Measurements from ENCODE around the gene GTSE1.

GTSE1 gene

DNA sequence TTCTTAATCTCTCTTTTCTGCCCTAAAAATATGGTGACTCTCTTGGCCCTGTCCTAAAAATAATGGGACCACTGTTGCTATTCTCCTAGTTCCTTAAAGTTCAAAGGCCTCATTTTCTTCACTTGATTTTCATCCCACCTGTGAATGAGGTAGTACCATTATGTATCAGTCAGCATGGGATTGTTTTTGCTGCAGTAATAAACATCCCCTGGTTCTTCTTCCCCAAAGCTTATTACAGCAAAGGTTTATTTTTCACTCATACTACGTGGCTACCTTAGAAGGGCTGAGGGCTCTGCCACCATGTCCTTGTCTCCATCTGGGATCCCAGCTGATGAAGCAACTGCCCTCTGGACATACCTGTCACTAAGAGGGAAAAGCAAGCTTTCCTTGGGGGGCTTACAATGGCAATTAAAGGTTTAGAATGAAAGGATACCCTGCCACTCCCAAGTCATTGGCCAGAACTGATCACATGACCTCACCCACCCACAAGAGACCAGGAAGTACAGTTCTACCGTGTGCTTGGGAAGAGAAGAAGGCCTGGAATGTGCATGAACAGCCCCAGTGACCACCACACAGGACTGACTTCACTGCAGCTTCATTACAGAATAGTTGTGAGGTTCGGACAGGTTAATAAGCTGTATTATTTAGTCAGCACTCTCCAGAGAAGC, 21.1 kb upstream of the GTSE1 start:
- DNase-seq: no peak

DNA sequence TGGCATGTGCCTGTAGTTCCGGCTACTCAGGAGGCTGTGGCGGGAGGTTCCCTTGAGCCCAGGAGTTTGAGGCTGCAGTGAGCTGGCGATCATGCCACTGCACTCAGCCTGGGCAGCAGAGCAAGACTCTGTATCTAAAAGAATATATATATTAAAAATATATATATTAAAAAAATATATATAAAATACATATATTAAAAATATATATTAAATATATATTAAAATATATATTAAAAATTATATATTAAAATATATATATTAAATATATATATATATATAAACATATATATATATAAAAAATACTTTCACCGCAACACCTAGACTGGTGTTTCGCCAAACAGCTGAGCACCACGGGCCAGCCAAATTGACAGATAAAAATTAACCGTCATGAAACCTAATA, 20.1 kb upstream of the GTSE1 start:
- DNase-seq: no peak

DNA sequence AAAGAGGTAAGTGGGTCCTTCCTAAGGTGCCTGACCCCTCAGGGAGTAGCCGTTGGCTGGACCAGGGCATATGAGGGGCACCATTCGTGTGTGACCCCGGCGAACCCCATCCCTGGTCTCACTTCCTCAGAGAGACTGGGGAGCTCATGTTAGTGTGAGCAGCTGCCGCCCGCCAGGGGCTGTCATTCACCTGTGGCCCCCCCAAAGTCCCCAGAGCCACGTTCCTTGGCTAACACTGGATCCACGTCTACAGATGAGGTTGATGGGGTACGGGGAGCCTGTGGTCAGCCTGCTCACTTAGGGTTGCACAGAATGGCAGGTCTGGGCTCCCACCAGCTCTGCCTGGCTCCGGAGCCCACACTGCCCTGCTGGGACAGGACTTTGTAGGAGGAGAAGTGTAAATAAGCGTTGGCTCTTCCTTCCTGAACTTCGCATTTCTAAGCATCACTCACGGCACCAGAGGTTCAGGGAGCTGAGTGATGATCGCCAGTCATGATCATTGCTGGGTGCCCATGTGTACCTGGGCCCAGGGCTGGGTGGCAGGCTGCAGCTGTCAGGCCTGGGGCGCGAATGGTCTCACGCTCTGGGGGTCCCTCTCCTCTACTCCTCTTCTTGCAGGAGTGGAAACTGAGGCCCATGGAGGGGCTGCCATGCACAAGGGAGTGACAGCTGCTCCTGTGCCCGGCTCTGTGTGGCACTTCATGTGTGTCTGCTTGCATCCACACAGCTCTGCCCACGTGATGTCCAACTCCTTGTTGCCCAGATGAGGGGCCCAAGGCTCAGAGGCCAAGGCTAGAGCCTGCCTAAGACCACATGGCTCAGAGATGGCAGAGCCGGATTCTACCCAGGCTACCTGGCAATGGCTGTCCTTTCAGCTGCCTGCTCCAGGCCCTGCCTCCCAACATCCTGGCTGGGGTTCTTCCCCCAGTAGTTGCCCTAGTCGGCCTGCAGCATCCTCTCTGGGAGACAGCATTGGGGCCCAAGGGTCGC, 17.7 kb upstream of the GTSE1 start:
- no peak for DNase-seq

DNA sequence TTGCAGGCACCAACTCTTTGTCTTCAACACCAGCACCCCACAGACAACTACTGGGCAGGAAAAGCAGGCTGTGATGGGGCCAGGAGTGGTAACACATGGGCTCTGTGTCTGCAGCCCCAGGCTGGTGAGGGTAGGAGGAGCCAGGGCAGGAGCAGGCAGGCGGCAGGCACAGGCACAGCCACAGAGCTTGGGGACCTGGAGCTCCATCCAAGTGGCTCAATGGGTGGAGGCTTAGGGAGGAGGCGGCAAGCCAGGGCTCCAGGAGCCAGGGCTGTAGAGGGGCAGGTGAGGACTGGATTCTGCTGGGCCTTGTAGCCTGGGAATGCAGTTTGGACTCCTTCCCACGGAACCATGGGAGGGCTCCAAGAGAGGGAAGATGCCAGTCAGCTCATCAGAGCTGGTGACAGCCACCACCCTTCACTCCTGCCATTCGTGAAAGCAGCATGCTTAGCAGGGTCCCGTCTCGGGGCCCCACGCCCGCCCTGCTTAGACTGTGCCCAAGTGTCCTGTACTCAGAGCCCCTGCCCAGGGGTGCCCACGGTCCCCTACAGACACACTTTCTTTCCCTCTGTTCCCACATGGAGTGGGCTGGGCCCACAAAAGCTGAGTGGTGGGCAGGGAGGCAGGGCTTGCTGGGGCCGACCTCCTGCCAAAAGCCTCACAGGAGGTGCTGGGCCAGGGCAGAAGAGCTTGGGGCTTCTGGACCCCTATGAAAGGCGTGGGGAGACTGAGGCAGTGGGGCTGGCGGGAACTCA, 16.4 kb upstream of the GTSE1 start:
- DNase-seq: no peak

DNA sequence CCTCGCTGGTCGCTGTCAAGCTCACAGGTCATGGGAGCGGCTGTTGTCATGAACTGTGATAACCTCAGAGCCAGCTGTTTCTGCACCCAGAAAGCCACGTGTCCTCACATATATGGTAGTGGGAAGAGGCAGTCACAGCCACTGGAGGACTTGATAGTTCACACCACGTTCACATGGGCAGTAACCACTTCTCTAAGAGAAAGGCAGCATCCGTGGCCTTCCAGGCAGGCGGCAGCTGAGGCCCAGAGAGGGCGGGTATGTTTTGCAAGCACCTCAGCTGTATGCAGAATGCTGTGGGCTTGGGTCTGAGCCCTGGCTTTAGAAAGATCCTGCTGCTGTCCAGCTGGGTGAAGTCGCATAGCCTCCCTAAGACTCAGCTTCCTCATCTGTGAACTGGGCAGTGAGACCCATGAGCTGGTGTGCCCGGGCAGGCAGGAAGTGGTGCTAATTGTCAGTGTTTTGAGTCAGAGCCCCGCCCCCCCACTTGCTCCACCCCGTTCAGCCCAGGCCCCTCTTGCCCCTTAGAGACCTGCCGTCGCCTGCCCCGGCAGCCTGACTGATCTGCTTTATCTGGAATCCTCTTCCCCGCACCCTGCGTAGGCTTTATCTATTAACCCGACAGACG, 15.6 kb upstream of the GTSE1 start:
- no peak for DNase-seq

DNA sequence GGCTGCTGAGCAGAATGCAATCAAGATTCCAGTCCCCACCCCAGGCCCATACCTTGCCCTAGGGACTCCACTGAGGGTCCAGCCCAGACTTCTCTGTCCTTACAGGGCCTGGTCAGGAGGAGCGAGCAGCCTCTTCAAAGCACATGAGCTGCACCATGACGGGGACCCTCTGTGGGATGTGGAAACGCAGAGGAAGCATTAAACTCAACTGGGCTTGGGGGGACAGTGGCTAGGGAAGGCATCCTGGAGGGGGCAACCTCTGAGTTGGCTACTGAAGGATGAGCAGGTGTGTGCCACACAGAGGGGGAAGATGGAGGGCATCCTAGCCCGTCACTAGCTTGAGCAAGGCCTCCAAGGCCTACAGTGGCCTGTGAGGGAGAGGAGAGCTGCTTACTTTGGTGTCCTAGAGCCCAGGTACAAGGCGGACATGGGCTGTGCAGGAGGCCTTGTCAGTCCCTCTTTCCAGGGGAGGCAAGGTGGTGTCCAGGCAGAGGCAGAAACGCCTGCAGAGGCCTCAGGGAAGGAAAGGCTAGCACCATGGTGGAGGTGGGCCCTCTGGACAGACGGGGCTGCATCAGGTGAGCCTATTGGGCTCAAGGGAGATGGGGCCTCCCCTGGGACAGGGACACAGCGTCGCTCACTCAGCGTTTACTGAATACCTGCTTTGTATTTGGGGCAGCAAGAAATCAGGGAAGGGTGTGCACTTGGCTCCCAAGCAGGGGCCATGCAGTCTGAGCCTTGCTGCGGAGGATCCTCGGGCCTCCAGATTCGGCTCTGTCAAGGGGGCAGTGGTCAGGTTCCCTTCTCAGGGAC, 14.6 kb upstream of the GTSE1 start:
- no peak for DNase-seq

DNA sequence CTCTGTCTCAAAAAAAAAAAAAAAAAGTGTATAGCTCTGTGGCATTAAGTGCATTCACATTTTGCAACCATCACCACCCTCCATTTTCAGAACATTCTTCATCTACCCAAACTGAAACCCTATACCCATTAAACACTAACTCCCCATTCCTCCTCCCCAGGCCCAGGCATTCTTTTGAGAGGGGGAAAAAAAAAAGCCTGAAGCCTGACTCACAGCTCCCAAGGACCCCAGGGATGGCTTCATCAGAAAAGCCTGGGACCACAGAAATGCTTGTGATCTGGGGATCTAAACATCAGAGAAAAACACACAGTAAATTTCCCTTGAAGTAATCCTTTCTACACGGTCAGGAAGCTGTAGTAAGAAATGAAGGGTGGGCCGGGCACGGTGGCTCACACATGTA, 10.7 kb upstream of the GTSE1 start:
- DNase-seq: no peak

DNA sequence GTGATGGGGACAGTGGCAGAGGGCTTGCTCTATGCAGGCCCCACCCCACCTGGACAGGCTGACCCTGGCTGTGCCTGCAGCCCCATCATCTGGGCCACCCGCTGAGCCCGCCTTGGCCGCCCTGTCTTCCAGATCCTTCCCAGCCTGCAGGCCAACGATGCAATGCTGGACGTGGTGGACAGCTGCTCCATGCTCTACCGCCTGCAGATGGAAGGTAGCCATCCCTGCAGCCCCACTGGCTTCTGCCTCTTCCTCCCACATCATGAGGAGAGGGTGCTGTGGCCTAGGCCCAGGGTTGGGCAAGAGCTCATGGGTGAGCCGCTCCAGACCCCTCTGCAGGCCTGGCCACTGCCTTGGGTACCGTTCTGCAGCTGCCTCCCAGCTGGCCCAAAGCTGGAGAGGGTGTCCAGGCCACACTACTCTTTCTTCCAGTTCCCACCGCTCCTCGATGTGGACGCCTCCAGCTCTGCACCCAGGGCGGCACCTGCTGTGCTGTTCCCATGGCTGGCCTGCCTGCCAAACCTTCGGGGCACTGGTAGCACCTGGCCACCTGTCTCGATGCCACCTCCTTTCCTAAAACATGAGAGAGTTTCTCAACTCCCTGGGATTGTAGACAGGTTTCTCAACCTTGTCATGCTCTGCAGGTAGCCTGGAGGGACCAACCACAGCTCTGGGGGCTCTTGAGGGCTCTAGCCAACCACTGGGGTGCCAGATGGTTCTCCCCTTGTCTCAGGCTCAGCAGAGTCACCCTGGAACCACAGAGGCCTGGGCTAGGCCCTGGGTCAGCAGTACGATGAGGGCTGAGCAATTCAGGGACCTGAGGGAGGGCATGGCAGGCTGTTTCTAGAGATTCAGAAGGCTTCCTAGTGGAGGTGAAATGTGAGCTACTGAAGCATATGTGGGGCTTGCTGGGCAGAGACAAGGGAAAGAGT, 9.5 kb upstream of the GTSE1 start:
- DNase-seq: no peak

DNA sequence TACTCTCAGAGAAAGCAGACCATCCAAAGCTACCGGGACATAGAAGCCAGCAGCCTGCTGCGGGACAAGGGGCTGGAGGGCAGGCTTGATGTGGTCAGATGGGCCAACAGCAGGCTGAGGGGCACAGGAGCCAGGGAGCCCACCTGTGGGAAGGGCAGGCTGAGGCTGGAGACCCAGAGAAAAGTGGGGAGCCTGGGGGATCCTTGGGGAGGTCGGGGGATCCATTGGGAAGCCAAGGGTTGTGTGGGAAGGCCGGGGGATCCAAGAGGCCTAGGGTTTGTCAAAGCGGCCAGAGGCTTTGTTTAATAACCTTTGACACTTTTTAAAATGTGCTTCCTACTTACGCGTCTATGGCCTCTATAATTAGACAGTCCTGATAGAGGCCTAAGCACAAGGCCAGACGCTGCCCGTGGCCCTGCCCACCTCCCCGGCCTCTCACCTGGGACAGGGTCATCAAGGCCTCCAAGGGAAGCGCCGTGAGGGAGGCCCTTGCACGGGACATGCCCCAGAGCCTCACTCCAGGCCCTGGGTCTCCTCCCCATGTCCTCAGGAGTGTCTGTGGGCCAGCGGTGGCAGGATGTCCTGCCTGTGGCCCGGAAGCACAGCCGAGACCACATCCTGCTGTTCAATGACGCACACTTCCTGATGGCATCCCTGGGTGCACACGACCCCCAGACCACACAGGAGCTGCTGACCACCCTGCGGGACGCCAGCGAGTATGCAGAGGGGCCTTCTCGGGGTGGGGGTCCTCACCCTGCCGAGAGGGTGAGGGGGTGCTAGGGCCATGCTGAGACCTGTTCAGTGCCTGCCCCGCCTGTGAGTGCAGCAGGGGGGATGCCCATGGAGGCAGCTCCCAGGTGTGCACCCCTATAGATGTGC, 8.6 kb upstream of the GTSE1 start:
- DNase-seq: no peak

DNA sequence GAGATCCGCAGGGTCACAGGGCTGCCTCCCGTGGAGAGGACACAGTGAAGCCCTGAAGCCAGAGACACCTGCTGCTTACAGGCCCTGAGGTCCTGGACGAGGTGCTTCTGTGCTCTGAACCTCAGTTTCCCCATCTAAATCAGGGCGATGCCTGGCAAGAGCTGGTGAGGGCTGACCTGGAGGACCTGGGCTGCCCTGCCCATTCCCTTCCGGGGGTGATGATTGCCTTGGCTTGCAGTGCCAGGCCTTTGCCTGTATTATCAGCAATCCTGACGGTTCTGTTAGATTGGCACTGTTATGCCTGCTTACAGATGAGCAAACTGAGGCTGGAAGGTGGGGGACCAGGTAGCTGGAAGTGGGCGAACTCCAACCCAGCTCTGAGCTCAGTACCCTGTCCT, 7.8 kb upstream of the GTSE1 start:
- DNase-seq: no peak

DNA sequence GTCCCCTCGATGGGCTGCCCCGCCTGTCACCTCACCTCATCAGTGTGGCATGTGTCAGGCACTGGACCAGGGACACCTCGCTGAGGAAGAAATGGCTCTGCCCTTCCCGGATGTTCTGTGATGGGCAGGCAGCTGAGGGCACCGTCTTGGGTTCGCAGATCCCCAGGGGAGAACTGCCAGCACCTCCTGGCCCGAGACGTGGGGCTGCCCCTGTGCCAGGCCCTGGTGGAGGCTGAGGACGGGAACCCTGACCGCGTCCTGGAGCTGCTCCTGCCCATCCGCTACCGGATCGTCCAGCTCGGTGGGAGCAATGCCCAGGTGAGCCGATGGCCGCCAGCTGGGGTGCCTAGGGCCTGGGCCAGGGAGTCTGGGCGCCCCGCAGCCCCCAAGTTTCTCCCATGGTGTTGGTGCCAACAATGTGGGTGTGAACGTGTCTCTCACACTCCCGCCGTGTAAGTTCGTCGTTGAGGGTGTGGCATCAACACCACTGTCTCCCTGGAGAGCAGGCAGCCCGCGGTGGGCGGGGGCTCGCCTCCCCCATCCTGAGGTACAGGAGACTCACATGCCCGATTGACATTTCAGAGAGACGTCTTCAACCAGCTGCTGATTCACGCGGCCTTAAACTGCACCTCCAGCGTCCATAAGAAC, 7.3 kb upstream of the GTSE1 start:
- no peak for DNase-seq

DNA sequence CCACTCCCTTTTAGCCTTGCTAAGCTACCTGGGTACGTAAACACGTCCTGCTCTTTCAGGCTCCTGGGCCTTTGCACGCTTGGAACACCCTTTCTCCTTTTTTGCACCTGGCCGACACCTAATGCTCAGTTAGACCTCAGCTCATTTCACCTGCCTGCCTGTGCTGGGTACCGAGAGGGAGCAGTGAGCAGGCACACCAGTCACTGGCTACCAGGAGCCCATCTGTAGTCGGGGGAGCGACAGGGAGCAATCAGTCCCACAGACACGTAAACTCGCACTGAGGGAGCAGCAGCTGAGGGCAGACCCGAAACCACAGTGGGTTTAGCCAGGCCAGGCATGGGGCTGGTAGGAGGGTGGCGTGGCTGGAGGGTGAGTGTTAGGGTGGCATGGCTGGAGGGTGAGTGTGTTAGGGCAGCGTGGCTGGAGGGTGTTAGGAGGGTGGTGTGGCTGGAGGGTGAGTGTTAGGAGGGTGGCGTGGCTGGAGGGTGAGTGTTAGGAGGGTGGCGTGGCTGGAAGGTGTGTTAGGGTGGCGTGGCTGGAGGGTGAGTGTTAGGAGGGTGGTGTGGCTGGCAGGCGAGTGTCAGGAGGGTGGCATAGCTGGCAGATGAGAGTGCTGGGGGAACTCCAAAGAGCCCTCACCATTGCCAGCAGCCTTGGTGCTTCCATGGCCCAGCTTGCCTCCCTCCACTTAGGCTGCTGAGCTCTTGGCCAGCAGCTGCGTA, 6.4 kb upstream of the GTSE1 start:
- no peak for DNase-seq

DNA sequence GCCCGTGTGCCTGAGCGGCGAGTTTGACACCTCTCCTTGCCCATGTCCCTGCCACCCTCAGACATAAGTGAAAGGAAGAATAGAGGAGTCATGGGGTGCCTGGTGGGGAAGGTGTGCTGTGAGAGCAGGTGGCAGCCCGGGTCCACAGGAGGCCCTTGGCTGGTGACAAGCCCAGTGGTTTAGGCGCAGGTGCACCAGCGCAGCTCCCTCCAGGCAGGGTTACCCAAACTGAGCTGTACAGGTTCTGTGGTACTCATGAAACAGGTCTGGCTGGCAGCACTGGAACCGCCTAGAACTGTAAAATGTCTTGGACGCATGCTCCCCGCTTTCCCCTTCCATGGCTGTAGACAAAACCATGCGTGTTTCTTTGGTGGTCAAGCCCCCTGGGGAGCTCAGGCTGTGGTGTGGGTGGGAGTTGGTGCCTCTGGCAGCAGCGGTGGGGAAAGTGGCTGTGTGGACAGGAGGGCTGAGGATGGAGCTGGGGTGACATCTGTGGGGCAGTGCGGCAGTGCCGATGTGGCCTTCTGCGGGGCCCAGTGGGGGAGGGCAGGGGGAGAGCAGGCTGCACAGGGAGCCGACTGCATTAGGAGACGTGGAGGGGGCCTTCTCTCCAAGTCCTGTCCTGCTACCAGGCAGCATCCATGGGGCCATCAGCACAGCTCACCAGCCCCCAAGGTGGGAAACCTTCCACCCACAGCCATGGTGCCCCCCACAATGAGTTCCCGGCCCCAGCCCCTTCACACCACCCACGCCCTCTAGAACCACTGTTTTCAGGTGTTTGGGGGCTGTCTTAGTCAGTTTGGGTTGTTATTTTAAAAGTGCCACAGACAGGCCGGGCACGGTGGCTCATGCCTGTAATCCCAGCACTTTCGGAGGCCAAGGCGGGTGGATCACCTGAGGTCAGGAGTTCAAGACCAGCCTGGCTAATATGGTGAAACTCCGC, 5.6 kb upstream of the GTSE1 start:
- no peak for DNase-seq

DNA sequence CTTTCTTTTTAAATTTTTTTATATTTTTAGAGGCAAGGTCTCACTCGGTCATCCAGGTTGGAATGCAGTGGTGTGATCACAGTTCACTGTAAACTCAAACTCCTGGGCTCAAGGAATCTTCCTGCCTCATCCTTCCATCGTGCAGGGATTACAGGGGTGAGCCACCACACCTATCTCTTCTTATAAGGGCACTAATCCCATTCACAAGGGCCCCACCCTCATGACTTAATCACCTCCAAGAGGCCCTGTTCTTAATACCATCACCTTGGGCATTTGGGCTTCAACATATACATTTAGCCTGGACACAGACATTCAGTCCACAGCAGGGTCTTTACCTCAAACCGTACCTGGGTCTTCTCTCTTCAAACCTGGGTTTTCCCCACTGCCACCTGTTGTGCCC, 4.5 kb upstream of the GTSE1 start:
- DNase-seq: no peak

DNA sequence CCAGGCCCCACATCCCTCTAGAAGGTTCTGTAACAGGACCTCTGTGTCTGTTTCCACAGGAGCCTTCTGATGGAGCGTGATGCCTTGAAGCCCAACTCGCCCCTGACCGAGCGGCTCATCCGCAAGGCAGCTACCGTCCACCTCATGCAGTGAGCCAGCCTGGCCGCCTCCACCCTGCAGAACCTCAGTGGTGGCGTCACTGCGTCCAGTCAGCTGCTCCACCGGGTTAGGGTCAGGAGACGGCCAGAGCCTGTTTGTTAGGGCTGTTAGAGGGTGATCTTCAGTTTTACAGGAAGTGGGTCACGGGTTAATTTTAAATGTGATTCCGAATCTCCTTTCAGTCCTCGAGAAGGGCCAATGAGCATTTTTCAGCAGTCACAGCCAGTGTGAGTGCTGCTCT, 3.9 kb upstream of the GTSE1 start:
- no peak for DNase-seq

DNA sequence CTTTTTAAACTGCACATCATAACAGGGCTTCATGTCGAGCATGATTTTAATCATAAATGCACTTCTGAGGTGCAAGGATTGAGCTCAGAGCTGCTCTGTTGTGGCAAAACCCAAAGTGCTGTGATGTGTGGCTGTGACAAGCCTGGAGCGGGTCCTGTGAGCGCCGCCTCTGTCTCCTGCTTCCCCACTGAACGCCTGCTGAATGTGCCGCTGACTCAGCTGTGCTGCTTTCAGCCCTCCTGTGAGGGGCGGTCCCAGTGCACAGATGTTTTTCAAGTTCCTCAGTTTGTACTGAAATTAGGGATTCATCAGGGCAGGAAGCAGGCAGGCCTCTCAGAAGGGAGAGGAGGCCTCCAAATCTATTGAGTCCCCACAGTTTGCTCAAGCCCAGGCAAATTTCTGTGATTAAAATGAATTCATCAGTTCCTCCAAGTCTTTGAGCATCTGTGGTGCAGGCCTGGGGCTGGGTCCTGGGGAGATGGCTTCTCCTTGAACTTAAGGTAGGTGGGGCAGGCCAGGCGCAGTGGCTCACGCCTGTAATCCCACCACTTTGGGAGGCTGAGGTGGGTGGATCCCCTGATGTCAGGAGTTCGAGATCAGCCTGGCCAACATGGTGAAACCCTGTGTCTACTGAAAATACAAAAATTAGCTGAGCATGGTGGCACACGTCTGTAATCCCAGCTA, 3.0 kb upstream of the GTSE1 start:
- DNase-seq: no peak

DNA sequence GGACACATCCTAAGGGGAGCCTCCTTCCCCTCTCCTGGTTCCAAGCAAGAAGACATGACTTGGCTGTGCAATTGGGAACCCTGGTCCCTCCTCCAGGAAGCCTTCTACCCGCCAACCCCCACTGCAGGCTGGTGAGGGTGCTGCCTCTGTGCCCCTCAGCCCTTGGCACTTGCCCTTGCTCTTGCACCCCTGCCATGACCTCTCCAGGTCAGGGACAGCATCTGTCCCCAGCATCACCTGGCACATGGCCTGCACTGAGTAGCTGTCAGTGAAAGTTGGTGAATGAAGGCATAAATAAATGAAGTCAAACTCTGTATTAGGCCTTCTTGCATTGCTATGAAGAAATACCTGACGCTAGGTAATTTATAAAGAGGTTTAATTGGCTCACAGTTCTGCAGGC, 1.9 kb upstream of the GTSE1 start:
- DNase-seq: no peak
